ENCODE results near the gene EHD4.

Gene EHD4

GRCh38 chr15:41999290-42000285, 27.2 kb upstream of the EHD4 start:
- TF ChIP-seq CTCF (IDR thresholded peaks at IDR 0.05; ENCODE audit: low read depth, low read length) (no peak), EZH2phosphoT487 (IDR thresholded peaks at IDR 0.05; ENCODE audit: low read depth) (no peak)
- H3K4me1 ChIP-seq (ENCODE audit: low read length) = peaks cover 5% of the 10 kb centered on the region; the same call in 1 of the 2 replicates
- no peak overlapping the region for H2AFZ ChIP-seq (ENCODE audit: low read depth, low read length)
- no peaks in the 10 kb centered on the region for H3K79me2 ChIP-seq (ENCODE audit: low read length)
- no peak overlapping the region for H3K27ac ChIP-seq (ENCODE audit: low read length)
- no peaks in the 10 kb centered on the region for H3K9me3 ChIP-seq (ENCODE audit: insufficient read depth, low read length)
- no peak overlapping the region for H3K4me2 ChIP-seq (ENCODE audit: low read length)
- H3K4me3 ChIP-seq (ENCODE audit: low read length) = no peak overlapping the region
- H4K20me1 ChIP-seq (ENCODE audit: insufficient read depth, low read length) = no peaks in the 10 kb centered on the region
- H3K9ac ChIP-seq (ENCODE audit: low read length) = no peak overlapping the region
- peaks cover 15% of the 10 kb centered on the region for H3K27me3 ChIP-seq (ENCODE audit: low read depth, low read length)
- H3K36me3 ChIP-seq (replicated peaks; ENCODE audit: low read depth, low read length) = no peaks in the 10 kb centered on the region

GRCh38 chr15:41997845-41998244, 25.5 kb upstream of the EHD4 start:
- Histone ChIP-seq H3K4me2 (ENCODE audit: low read length) (no peak overlapping the region), H3K79me2 (ENCODE audit: low read length) (no peaks in the 10 kb centered on the region), H2AFZ (ENCODE audit: low read depth, low read length) (no peak overlapping the region), H3K36me3 (replicated peaks; ENCODE audit: low read depth, low read length) (no peaks in the 10 kb centered on the region), H3K27me3 (ENCODE audit: low read depth, low read length) (peaks cover 11% of the 10 kb centered on the region), H3K9ac (ENCODE audit: low read length) (no peak overlapping the region), H3K27ac (ENCODE audit: low read length) (no peak overlapping the region), H3K4me3 (ENCODE audit: low read length) (no peak overlapping the region), H3K9me3 (ENCODE audit: insufficient read depth, low read length) (no peaks in the 10 kb centered on the region), H3K4me1 (ENCODE audit: low read length) (peaks cover 5% of the 10 kb centered on the region; the same call in 1 of the 2 replicates), H4K20me1 (ENCODE audit: insufficient read depth, low read length) (no peaks in the 10 kb centered on the region)
- TF ChIP-seq EZH2phosphoT487 (IDR thresholded peaks at IDR 0.05; ENCODE audit: low read depth) (no peak), CTCF (IDR thresholded peaks at IDR 0.05; ENCODE audit: low read depth, low read length) (no peak)

GRCh38 chr15:41996921-41997592, 24.7 kb upstream of the EHD4 start:
- TF ChIP-seq CTCF (IDR thresholded peaks at IDR 0.05; ENCODE audit: low read depth, low read length) (no peak), EZH2phosphoT487 (IDR thresholded peaks at IDR 0.05; ENCODE audit: low read depth) (no peak)
- Histone ChIP-seq H3K9ac (ENCODE audit: low read length) (no peak overlapping the region), H3K36me3 (replicated peaks; ENCODE audit: low read depth, low read length) (no peaks in the 10 kb centered on the region), H2AFZ (ENCODE audit: low read depth, low read length) (no peak overlapping the region), H3K4me2 (ENCODE audit: low read length) (no peak overlapping the region), H3K27ac (ENCODE audit: low read length) (no peak overlapping the region), H3K4me1 (ENCODE audit: low read length) (peaks cover 5% of the 10 kb centered on the region; the same call in 1 of the 2 replicates), H3K27me3 (ENCODE audit: low read depth, low read length) (peaks cover 9% of the 10 kb centered on the region; the same call in 1 of the 2 replicates), H3K4me3 (ENCODE audit: low read length) (no peak overlapping the region), H4K20me1 (ENCODE audit: insufficient read depth, low read length) (no peaks in the 10 kb centered on the region), H3K79me2 (ENCODE audit: low read length) (no peaks in the 10 kb centered on the region), H3K9me3 (ENCODE audit: insufficient read depth, low read length) (no peaks in the 10 kb centered on the region)

GRCh38 chr15:41996376-41996775, 24.0 kb upstream of the EHD4 start:
- Histone ChIP-seq H3K4me1 (ENCODE audit: low read length) (peaks cover 5% of the 10 kb centered on the region; the same call in 1 of the 2 replicates), H3K27ac (ENCODE audit: low read length) (no peak overlapping the region), H3K27me3 (ENCODE audit: low read depth, low read length) (peaks cover 8% of the 10 kb centered on the region; the same call in 1 of the 2 replicates), H3K4me2 (ENCODE audit: low read length) (no peak overlapping the region), H3K4me3 (ENCODE audit: low read length) (no peak overlapping the region), H3K9ac (ENCODE audit: low read length) (no peak overlapping the region), H3K79me2 (ENCODE audit: low read length) (no peaks in the 10 kb centered on the region), H3K9me3 (ENCODE audit: insufficient read depth, low read length) (no peaks in the 10 kb centered on the region), H3K36me3 (replicated peaks; ENCODE audit: low read depth, low read length) (no peaks in the 10 kb centered on the region), H2AFZ (ENCODE audit: low read depth, low read length) (no peak overlapping the region), H4K20me1 (ENCODE audit: insufficient read depth, low read length) (no peaks in the 10 kb centered on the region)
- TF ChIP-seq EZH2phosphoT487 (IDR thresholded peaks at IDR 0.05; ENCODE audit: low read depth) (no peak), CTCF (IDR thresholded peaks at IDR 0.05; ENCODE audit: low read depth, low read length) (no peak)
